UCSD-AML1 (cell line): Measurements from ENCODE around the gene BRIP1.
"Not testable (repeated sequence)": the region's sequence is repeated elsewhere in the genome, so short reads cannot be mapped to it uniquely, and the experiment has no call there.

Experiments used
- DNase-seq: peaks from one replicate; lab custom pipeline; 2025; ENCODE audit not compliant: unreplicated experiment; lab: John Stamatoyannopoulos, UW

BRIP1 gene

GRCh38 chr17:61670691-61671090, 192.6 kb downstream of the BRIP1 start:
- DNase-seq: no peak

- no peak for DNase-seq
These were observed 193.8 kb downstream of the BRIP1 start for GRCh38 chr17:61669522-61669921.

GRCh38 chr17:61668486-61668885, 194.8 kb downstream of the BRIP1 start:
- DNase-seq: no peak

- not testable (repeated sequence) for DNase-seq
These were observed 196.8 kb downstream of the BRIP1 start for GRCh38 chr17:61666406-61667088.

GRCh38 chr17:61663310-61663709, 200.0 kb downstream of the BRIP1 start:
- no peak for DNase-seq

GRCh38 chr17:61662741-61663140, 200.6 kb downstream of the BRIP1 start:
- DNase-seq: no peak

GRCh38 chr17:61662186-61662585, 201.1 kb downstream of the BRIP1 start:
- DNase-seq: no peak

- no peak for DNase-seq
These were observed 202.4 kb downstream of the BRIP1 start for GRCh38 chr17:61660746-61661485.

GRCh38 chr17:61659437-61659836, 203.9 kb downstream of the BRIP1 start:
- DNase-seq: no peak

- DNase-seq: no peak
These were observed 205.1 kb downstream of the BRIP1 start for GRCh38 chr17:61658183-61658582.

- DNase-seq: no peak
These were observed 206.0 kb downstream of the BRIP1 start for GRCh38 chr17:61657338-61657737.

- no peak for DNase-seq
These were observed 206.6 kb downstream of the BRIP1 start for GRCh38 chr17:61656721-61657217.

GRCh38 chr17:61650749-61651148, 212.6 kb downstream of the BRIP1 start:
- DNase-seq: no peak

- no peak for DNase-seq
These were observed 214.7 kb downstream of the BRIP1 start for GRCh38 chr17:61648587-61648986.

- DNase-seq: no peak
These were observed 216.3 kb downstream of the BRIP1 start for GRCh38 chr17:61647047-61647446.

GRCh38 chr17:61646482-61646881, 216.8 kb downstream of the BRIP1 start:
- DNase-seq: no peak

- no peak for DNase-seq
These were observed 217.4 kb downstream of the BRIP1 start for GRCh38 chr17:61645920-61646319.

- no peak for DNase-seq
These were observed 218.2 kb downstream of the BRIP1 start for GRCh38 chr17:61644800-61645774.

GRCh38 chr17:61642768-61643167, 220.6 kb downstream of the BRIP1 start:
- no peak for DNase-seq

GRCh38 chr17:61641715-61642114, 221.6 kb downstream of the BRIP1 start:
- no peak for DNase-seq

GRCh38 chr17:61641084-61641483, 222.2 kb downstream of the BRIP1 start:
- DNase-seq: no peak
